ENCODE measurements around the gene HOMER2. TPM values are rescaled to one million over a fixed set of nuclear protein-coding genes. Genes with fewer than 3 reads are reported as not detected.

HOMER2 gene
- total and polyA plus RNA-seq, 2 of the 13 experiments (the other 11 are each of a cell fraction or from before 2014, with no cell fraction given): 12.9 to 14.1 TPM

- in situ Hi-C loops (cut with HindIII; ENCODE audit: extremely low pct_ligation_motif_present, low pct_unique_long_range_greater_than_20kb): loop anchor here (5.0 kb wide), 1 partner anchor 62 kb away; no protein-coding TSS in a partner anchor
- intact Hi-C loops (cut with micrococcal nuclease; ENCODE audit: unreplicated experiment): loop anchor here (1.0 to 5.0 kb wide), 3 partner anchors 18 to 62 kb away; partner anchors contain the start of gene HOMER2
- Histone ChIP-seq H3K36me3 (replicated peaks in 1 of 2; ENCODE audit: control insufficient read depth in 1 of 2, insufficient read depth in 2 of 2, low read length in 2 of 2) (no peaks in the 10 kb centered on the region), H3K9ac (ENCODE audit: insufficient read depth, low read depth, low read length) (peak overlapping the region; percentile 63), H3K27ac (ENCODE audit: extremely low read length, insufficient read depth, low read length) (peak overlapping the region; percentile 71), H3K4me2 (ENCODE audit: low read depth, low read length) (peak overlapping the region; percentile 67), H3K9me3 (ENCODE audit: low read length) (no peaks in the 10 kb centered on the region), H3K4me1 (ENCODE audit: insufficient read depth, low read length) (peaks cover 69% of the 10 kb centered on the region), H3K79me2 (ENCODE audit: insufficient read depth, low read length) (no peaks in the 10 kb centered on the region), H3K27me3 (ENCODE audit: control insufficient read depth in 1 of 2, insufficient read depth in 2 of 2, low read length in 2 of 2) (no peaks in the 10 kb centered on the region), H3K4me3 (replicated peaks in 1 of 3; ENCODE audit: insufficient read depth in 1 of 3, low read depth in 2 of 3, low read length in 3 of 3) (peak overlapping the region in 1 of 3 experiments; percentile 43; a peak in 1 of 6 replicates), H2AFZ (ENCODE audit: low read length) (no peak overlapping the region), H4K20me1 (ENCODE audit: insufficient read depth, low read length) (no peaks in the 10 kb centered on the region)
- DNase-seq (ENCODE audit: low spot score): peak; percentile 96
- CTCF ChIA-PET (ENCODE audit: low intra/inter-chr PET ratio, low total read pairs): no interaction called here
- ATAC-seq: peak; percentile 96
- under 1% methylated on average over 6 of the region's 6 CpGs for WGBS (ENCODE audit: low lambda C conversion rate)
- peak; percentile 90 for FAIRE-seq
- BruUV-seq (replicated peaks): no TSS peak
- POLR2A ChIA-PET: interaction anchor here (0.8 to 2.2 kb wide), 8 partner anchors 17 to 169 kb away, joined by 3 to 10 read pairs (median 6); partner anchors contain the start of genes BTBD1, C15orf40 and RAMAC
- no peak for TF ChIP-seq ZBTB2 (CRISPR knock-in tag; IDR thresholded peaks at IDR 0.05; ENCODE audit: low read depth)
- peak; percentile 26; the same call in 1 of the 2 replicates for TF ChIP-seq RXRB (CRISPR knock-in tag; IDR thresholded peaks at IDR 0.05; ENCODE audit: borderline replicate concordance)
- peak; percentile 48; the same call in 1 of the 2 replicates for TF ChIP-seq KDM2A (CRISPR knock-in tag; IDR thresholded peaks at IDR 0.05; ENCODE audit: borderline replicate concordance, low read depth)
- no peak for TF ChIP-seq ZNF746 (CRISPR knock-in tag; IDR thresholded peaks at IDR 0.05)
- peak; percentile 22; the same call in 1 of the 2 replicates for TF ChIP-seq PHF21A (CRISPR knock-in tag; IDR thresholded peaks at IDR 0.05)
- peak; percentile 89 for TF ChIP-seq FOXA3 (CRISPR knock-in tag; IDR thresholded peaks at IDR 0.05)
- TF ChIP-seq, protein P1, sequence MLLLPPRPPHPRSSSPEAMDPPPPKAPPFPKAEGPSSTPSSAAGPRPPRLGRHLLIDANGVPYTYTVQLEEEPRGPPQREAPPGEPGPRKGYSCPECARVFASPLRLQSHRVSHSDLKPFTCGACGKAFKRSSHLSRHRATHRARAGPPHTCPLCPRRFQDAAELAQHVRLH (CRISPR knock-in tag; IDR thresholded peaks at IDR 0.05; ENCODE audit: borderline replicate concordance, low read depth): 0 out of 2 replicates have a peak, but pooled peaks have one; percentile 31
- TF ChIP-seq RFXAP (CRISPR knock-in tag; IDR thresholded peaks at IDR 0.05; ENCODE audit: borderline replicate concordance): no peak; the same call in 1 of the 2 replicates
- 0 out of 2 replicates have a peak, but pooled peaks have one; percentile 35 for TF ChIP-seq ZNF614 (CRISPR knock-in tag; IDR thresholded peaks at IDR 0.05; ENCODE audit: borderline replicate concordance)
- no peak for TF ChIP-seq SALL2 (CRISPR knock-in tag; IDR thresholded peaks at IDR 0.05)
- TF ChIP-seq ZSCAN29 (CRISPR knock-in tag; conservative IDR thresholded peaks at IDR 0.05): no peak
- 0 out of 2 replicates have a peak, but pooled peaks have one; percentile 58 for TF ChIP-seq FOXA1 (IDR thresholded peaks at IDR 0.05)
- peak; percentile 82 for TF ChIP-seq FOXA1 (CRISPR knock-in tag; IDR thresholded peaks at IDR 0.05)
- no peak for TF ChIP-seq SOX13 (IDR thresholded peaks at IDR 0.05)
- TF ChIP-seq SOX13 (CRISPR knock-in tag; conservative IDR thresholded peaks at IDR 0.05 in 1 of 2, IDR thresholded peaks at IDR 0.05 in 1 of 2): peak in 1 of 2 experiments; percentile 83; a peak in 2 of 4 replicates
- TF ChIP-seq EP300 (IDR thresholded peaks at IDR 0.05; ENCODE audit: low read depth in 2 of 2, low read length in 2 of 2): peak in 1 of 2 experiments; percentile 45; a peak in 1 of 4 replicates
- TF ChIP-seq EP300 (CRISPR knock-in tag; IDR thresholded peaks at IDR 0.05; ENCODE audit: borderline replicate concordance): no peak
- peak; percentile 42; the same call in 1 of the 2 replicates for TF ChIP-seq ZFY (CRISPR knock-in tag; IDR thresholded peaks at IDR 0.05)
- TF ChIP-seq, protein P2, sequence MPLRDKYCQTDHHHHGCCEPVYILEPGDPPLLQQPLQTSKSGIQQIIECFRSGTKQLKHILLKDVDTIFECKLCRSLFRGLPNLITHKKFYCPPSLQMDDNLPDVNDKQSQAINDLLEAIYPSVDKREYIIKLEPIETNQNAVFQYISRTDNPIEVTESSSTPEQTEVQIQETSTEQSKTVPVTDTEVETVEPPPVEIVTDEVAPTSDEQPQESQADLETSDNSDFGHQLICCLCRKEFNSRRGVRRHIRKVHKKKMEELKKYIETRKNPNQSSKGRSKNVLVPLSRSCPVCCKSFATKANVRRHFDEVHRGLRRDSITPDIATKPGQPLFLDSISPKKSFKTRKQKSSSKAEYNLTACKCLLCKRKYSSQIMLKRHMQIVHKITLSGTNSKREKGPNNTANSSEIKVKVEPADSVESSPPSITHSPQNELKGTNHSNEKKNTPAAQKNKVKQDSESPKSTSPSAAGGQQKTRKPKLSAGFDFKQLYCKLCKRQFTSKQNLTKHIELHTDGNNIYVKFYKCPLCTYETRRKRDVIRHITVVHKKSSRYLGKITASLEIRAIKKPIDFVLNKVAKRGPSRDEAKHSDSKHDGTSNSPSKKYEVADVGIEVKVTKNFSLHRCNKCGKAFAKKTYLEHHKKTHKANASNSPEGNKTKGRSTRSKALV (CRISPR knock-in tag; IDR thresholded peaks at IDR 0.05): 0 out of 2 replicates have a peak, but pooled peaks have one; percentile 47
- TF ChIP-seq, protein P3, sequence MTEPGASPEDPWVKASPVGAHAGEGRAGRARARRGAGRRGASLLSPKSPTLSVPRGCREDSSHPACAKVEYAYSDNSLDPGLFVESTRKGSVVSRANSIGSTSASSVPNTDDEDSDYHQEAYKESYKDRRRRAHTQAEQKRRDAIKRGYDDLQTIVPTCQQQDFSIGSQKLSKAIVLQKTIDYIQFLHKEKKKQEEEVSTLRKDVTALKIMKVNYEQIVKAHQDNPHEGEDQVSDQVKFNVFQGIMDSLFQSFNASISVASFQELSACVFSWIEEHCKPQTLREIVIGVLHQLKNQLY (CRISPR knock-in tag; IDR thresholded peaks at IDR 0.05): peak; percentile 45; the same call in 1 of the 2 replicates
- TF ChIP-seq WIZ (CRISPR knock-in tag; IDR thresholded peaks at IDR 0.05): no peak
Observed at GRCh38 chr15:82919231-82919886, 33.2 kb downstream of the HOMER2 start.
